Stomach (tissue), 4 donors: Measurements from ENCODE around the gene ACSL5.

Source experiments
- EP300 ChIP-seq: sonication (generic); formaldehyde crosslinking; IDR thresholded peaks from one replicate; pipeline ENCODE4 v1.6.1; 2017; ENCODE audit warnings: antibody characterized with exemption
- POLR2A ChIP-seq, 4 donors: fragments of 450-650 bp; IDR thresholded peaks; one replicate each; pipeline ENCODE4 v1.6.1; 2016; ENCODE audit warnings: antibody characterized with exemption in 4 of 4, control low read depth in 2 of 4, mild to moderate bottlenecking in 1 of 4, moderate library complexity in 1 of 4
- TF ChIP-seq, protein P1 (sequence below), 7 experiments: fragments of 450-650 bp in 4 of 7; fragments of 200-600 bp in 3 of 7; sonication (generic) in 3 of 7; IDR thresholded peaks; one replicate each; pipeline ENCODE4 v1.5.1; 2016 to 2019; ENCODE audit warnings: antibody characterized with exemption in 7 of 7, control low read depth in 2 of 7, mild to moderate bottlenecking in 1 of 7

GRCh38 chr10:112363696-112364688, 9.9 kb upstream of the ACSL5 start:
- TF ChIP-seq, protein P1, sequence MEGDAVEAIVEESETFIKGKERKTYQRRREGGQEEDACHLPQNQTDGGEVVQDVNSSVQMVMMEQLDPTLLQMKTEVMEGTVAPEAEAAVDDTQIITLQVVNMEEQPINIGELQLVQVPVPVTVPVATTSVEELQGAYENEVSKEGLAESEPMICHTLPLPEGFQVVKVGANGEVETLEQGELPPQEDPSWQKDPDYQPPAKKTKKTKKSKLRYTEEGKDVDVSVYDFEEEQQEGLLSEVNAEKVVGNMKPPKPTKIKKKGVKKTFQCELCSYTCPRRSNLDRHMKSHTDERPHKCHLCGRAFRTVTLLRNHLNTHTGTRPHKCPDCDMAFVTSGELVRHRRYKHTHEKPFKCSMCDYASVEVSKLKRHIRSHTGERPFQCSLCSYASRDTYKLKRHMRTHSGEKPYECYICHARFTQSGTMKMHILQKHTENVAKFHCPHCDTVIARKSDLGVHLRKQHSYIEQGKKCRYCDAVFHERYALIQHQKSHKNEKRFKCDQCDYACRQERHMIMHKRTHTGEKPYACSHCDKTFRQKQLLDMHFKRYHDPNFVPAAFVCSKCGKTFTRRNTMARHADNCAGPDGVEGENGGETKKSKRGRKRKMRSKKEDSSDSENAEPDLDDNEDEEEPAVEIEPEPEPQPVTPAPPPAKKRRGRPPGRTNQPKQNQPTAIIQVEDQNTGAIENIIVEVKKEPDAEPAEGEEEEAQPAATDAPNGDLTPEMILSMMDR (IDR thresholded peaks at IDR 0.05), result no peak
- TF ChIP-seq EP300 (no peak), POLR2A (IDR thresholded peaks at IDR 0.05) (no peak)
